ENCODE results near the gene MYL6B. TPM values are rescaled to one million over a fixed set of nuclear protein-coding genes. Genes with fewer than 3 reads are reported as not detected.
A peak's percentile ranks its signal among the peaks of the same experiment; 100 is the strongest.

Gene MYL6B
- total and polyA plus RNA-seq, 2 donors (not counting 1 experiment from before 2014, with no cell fraction given) = 71.7 to 87.7 TPM

GRCh38 chr12:56143870-56144269 lies 8.5 kb upstream of the MYL6B start:
- Histone ChIP-seq H4K20me1 (ENCODE audit: control insufficient read depth, extremely low read depth, insufficient read depth, low read length) (no peaks in the 10 kb centered on the region), H3K4me1 (ENCODE audit: control insufficient read depth, extremely low read depth, insufficient read depth, low read length) (no peaks in the 10 kb centered on the region), H3K27ac (ENCODE audit: insufficient read depth, low read length) (no peak overlapping the region), H3K79me2 (ENCODE audit: control insufficient read depth, insufficient read depth, low read length) (no peaks in the 10 kb centered on the region), H3K9me3 (ENCODE audit: control insufficient read depth, insufficient read depth, low read depth, low read length) (no peaks in the 10 kb centered on the region), H3K4me2 (ENCODE audit: extremely low read depth, insufficient read depth, low read length) (no peak overlapping the region), H3K27me3 (ENCODE audit: control insufficient read depth, insufficient read depth, low read length) (no peaks in the 10 kb centered on the region), H3K4me3 (replicated peaks in 1 of 4; ENCODE audit: control extremely low read depth in 1 of 4, insufficient read depth in 1 of 4, low read depth in 3 of 4, low read length in 4 of 4) (no peak overlapping the region), H3K36me3 (ENCODE audit: control insufficient read depth, insufficient read depth, low read length) (peaks cover 19% of the 10 kb centered on the region), H2AFZ (ENCODE audit: low read length) (no peak overlapping the region), H3K9ac (ENCODE audit: insufficient read depth, low read length) (no peak overlapping the region)
- TF ChIP-seq EZH2 (IDR thresholded peaks at IDR 0.05; ENCODE audit: low read length, missing control alignments) (no peak), CTCF (conservative IDR thresholded peaks at IDR 0.05 in 1 of 2, IDR thresholded peaks at IDR 0.05 in 1 of 2; ENCODE audit: low read depth in 1 of 2, low read length in 2 of 2) (no peak)
- no peak for DNase-seq (ENCODE audit: low read depth in 2 of 2)

- Histone ChIP-seq H3K79me2 (ENCODE audit: control insufficient read depth, insufficient read depth, low read length) (no peaks in the 10 kb centered on the region), H3K9ac (ENCODE audit: insufficient read depth, low read length) (no peak overlapping the region), H3K4me3 (replicated peaks in 1 of 4; ENCODE audit: control extremely low read depth in 1 of 4, insufficient read depth in 1 of 4, low read depth in 3 of 4, low read length in 4 of 4) (no peak overlapping the region), H3K36me3 (ENCODE audit: control insufficient read depth, insufficient read depth, low read length) (peaks cover 17% of the 10 kb centered on the region), H3K4me2 (ENCODE audit: extremely low read depth, insufficient read depth, low read length) (no peak overlapping the region), H3K9me3 (ENCODE audit: control insufficient read depth, insufficient read depth, low read depth, low read length) (no peaks in the 10 kb centered on the region), H3K4me1 (ENCODE audit: control insufficient read depth, extremely low read depth, insufficient read depth, low read length) (no peaks in the 10 kb centered on the region), H2AFZ (ENCODE audit: low read length) (no peak overlapping the region), H3K27ac (ENCODE audit: insufficient read depth, low read length) (no peak overlapping the region), H3K27me3 (ENCODE audit: control insufficient read depth, insufficient read depth, low read length) (no peaks in the 10 kb centered on the region), H4K20me1 (ENCODE audit: control insufficient read depth, extremely low read depth, insufficient read depth, low read length) (no peaks in the 10 kb centered on the region)
- TF ChIP-seq EZH2 (IDR thresholded peaks at IDR 0.05; ENCODE audit: low read length, missing control alignments) (no peak), CTCF (conservative IDR thresholded peaks at IDR 0.05 in 1 of 2, IDR thresholded peaks at IDR 0.05 in 1 of 2; ENCODE audit: low read depth in 1 of 2, low read length in 2 of 2) (no peak)
- no peak for DNase-seq (ENCODE audit: low read depth in 2 of 2)
Observed at GRCh38 chr12:56145217-56145616, 7.2 kb upstream of the MYL6B start.

- TF ChIP-seq CTCF (conservative IDR thresholded peaks at IDR 0.05 in 1 of 2, IDR thresholded peaks at IDR 0.05 in 1 of 2; ENCODE audit: low read depth in 1 of 2, low read length in 2 of 2) = no peak
- no peak for TF ChIP-seq EZH2 (IDR thresholded peaks at IDR 0.05; ENCODE audit: low read length, missing control alignments)
- Histone ChIP-seq H3K27ac (ENCODE audit: insufficient read depth, low read length) (no peak overlapping the region), H4K20me1 (ENCODE audit: control insufficient read depth, extremely low read depth, insufficient read depth, low read length) (no peaks in the 10 kb centered on the region), H3K27me3 (ENCODE audit: control insufficient read depth, insufficient read depth, low read length) (no peaks in the 10 kb centered on the region), H3K79me2 (ENCODE audit: control insufficient read depth, insufficient read depth, low read length) (no peaks in the 10 kb centered on the region), H2AFZ (ENCODE audit: low read length) (no peak overlapping the region), H3K36me3 (ENCODE audit: control insufficient read depth, insufficient read depth, low read length) (peaks cover 14% of the 10 kb centered on the region), H3K4me1 (ENCODE audit: control insufficient read depth, extremely low read depth, insufficient read depth, low read length) (peaks cover 5% of the 10 kb centered on the region), H3K4me3 (replicated peaks in 1 of 4; ENCODE audit: control extremely low read depth in 1 of 4, insufficient read depth in 1 of 4, low read depth in 3 of 4, low read length in 4 of 4) (no peak overlapping the region), H3K9ac (ENCODE audit: insufficient read depth, low read length) (no peak overlapping the region), H3K9me3 (ENCODE audit: control insufficient read depth, insufficient read depth, low read depth, low read length) (no peaks in the 10 kb centered on the region), H3K4me2 (ENCODE audit: extremely low read depth, insufficient read depth, low read length) (no peak overlapping the region)
- peak; percentile 30 to 72 for DNase-seq (ENCODE audit: low read depth in 2 of 2)
Observed at GRCh38 chr12:56146492-56147460, 5.6 kb upstream of the MYL6B start.

Data from fibroblast of lung (primary cell).